ENCODE data around the gene MANBA.

Gene MANBA

GRCh38 chr4:102594000-102594399, 166.8 kb downstream of the MANBA start:
- DNase-seq (ENCODE audit: low read depth) = no peak

- no peak for DNase-seq (ENCODE audit: low read depth)
Observed at GRCh38 chr4:102593147-102593546, 167.6 kb downstream of the MANBA start.

GRCh38 chr4:102592256-102592655, 168.5 kb downstream of the MANBA start:
- no peak for DNase-seq (ENCODE audit: low read depth)

- DNase-seq (ENCODE audit: low read depth) = no peak
Observed at GRCh38 chr4:102589743-102590142, 171.0 kb downstream of the MANBA start.

- DNase-seq (ENCODE audit: low read depth) = no peak
Observed at GRCh38 chr4:102586644-102587021, 174.1 kb downstream of the MANBA start.

- DNase-seq (ENCODE audit: low read depth) = no peak
Observed at GRCh38 chr4:102586002-102586643, 174.6 kb downstream of the MANBA start.

- DNase-seq (ENCODE audit: low read depth) = no peak
Observed at GRCh38 chr4:102585329-102585728, 175.4 kb downstream of the MANBA start.

- DNase-seq (ENCODE audit: low read depth) = no peak
Observed at GRCh38 chr4:102584091-102584490, 176.7 kb downstream of the MANBA start.

Data from activated T-helper 9 cell treated with anti-CD3 and anti-CD28 coated beads, Interleukin-2, amount 50 U/mL, for 16 hours (primary cell).